ENCODE data around the gene RASSF3. TPM values are rescaled to one million over a fixed set of nuclear protein-coding genes. Genes with fewer than 3 reads are reported as not detected.
A peak's percentile ranks its signal among the peaks of the same experiment; 100 is the strongest.
"Not testable (repeated sequence)": the region's sequence is repeated elsewhere in the genome, so short reads cannot be mapped to it uniquely, and the experiment has no call there.

RASSF3 gene
- total and polyA plus RNA-seq, 5 donors from 2014 or later: 5.5 to 158 (median 10.5) TPM

DNA sequence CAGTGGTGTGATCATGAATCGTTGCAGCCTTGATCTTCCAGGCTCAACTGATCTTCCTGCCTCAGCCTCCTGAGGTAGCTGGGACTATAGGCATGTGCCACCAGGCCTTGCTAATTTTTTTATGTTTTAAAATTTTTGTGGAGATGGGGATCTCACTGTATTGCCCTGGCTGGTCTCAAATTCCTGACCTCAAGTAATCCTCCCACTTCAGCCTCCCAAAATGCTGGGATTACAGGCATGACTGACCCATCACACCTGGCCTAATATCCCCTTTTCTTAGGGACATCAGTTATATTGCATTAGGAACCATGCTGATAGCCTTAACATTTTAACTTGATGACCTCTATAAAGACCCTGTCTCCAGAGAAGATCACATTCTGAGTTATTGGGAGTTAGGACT is 42.8 kb downstream of the RASSF3 start:
- peaks cover 41% of the 10 kb centered on the region for H3K36me3 Mint-ChIP-seq
- H3K27me3 Mint-ChIP-seq: no peaks in the 10 kb centered on the region
- ATAC-seq (ENCODE audit: low read depth in 2 of 2): no peak
- H3K9me3 ChIP-seq (ENCODE audit: control insufficient read depth in 2 of 2, low read length in 2 of 2): no peaks in the 10 kb centered on the region
- H3K36me3 ChIP-seq (ENCODE audit: control insufficient read depth, insufficient read depth, low read length): peaks cover 27% of the 10 kb centered on the region
- H3K4me3 Mint-ChIP-seq: peak overlapping the region; percentile 39 to 67 (median 48)
- peak overlapping the region; percentile 20 for H3K27ac ChIP-seq (ENCODE audit: insufficient read depth, low read length, poor library complexity, severe bottlenecking)
- peaks cover 84% of the 10 kb centered on the region for H3K4me1 ChIP-seq (ENCODE audit: control insufficient read depth, insufficient read depth, low read length, poor library complexity, severe bottlenecking)
- no peaks in the 10 kb centered on the region for H3K27me3 ChIP-seq (ENCODE audit: control insufficient read depth, insufficient read depth, low read length)
- no peak for DNase-seq
- peak overlapping the region; percentile 88 to 91 (median 90) for H3K27ac Mint-ChIP-seq
- H3K9me3 Mint-ChIP-seq: no peaks in the 10 kb centered on the region
- peak overlapping the region; percentile 2 for H3K4me3 ChIP-seq (ENCODE audit: low read depth, low read length)
- peaks cover 50 to 93% (median 64%) of the 10 kb centered on the region in 4 donors for H3K4me1 Mint-ChIP-seq

DNA sequence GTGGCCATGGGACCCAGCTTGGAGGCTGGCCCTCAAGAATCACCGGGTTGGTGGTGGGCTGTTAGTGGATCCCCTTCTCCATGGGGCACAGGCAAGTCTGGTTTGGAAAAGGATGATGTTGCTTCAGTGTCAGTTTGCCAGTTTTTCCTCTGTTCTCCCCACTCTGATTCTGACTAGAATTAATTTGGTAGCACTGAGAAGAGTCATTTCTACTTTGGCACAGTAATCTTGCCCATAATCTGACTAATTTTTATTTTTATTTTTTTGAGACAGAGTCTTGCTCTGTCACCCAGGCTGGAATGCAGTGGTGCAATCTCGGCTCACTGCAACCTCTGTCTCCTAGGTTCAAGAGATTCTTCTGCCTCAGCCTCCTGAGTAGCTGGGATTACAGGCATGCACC is 43.6 kb downstream of the RASSF3 start:
- H3K36me3 ChIP-seq (ENCODE audit: control insufficient read depth, insufficient read depth, low read length): peaks cover 29% of the 10 kb centered on the region
- peaks cover 85% of the 10 kb centered on the region for H3K4me1 ChIP-seq (ENCODE audit: control insufficient read depth, insufficient read depth, low read length, poor library complexity, severe bottlenecking)
- not testable (repeated sequence) for H3K9me3 ChIP-seq (ENCODE audit: control insufficient read depth in 2 of 2, low read length in 2 of 2); H3K27me3 ChIP-seq (ENCODE audit: control insufficient read depth, insufficient read depth, low read length); H3K4me3 ChIP-seq (ENCODE audit: low read depth, low read length); ATAC-seq (ENCODE audit: low read depth in 2 of 2); H3K27ac ChIP-seq (ENCODE audit: insufficient read depth, low read length, poor library complexity, severe bottlenecking); DNase-seq; H3K9me3 Mint-ChIP-seq; H3K27me3 Mint-ChIP-seq
- H3K27ac Mint-ChIP-seq: peak overlapping the region; percentile 88 to 91 (median 90)
- H3K4me1 Mint-ChIP-seq: peaks cover 53 to 94% (median 69%) of the 10 kb centered on the region in 4 donors
- peaks cover 47% of the 10 kb centered on the region for H3K36me3 Mint-ChIP-seq
- H3K4me3 Mint-ChIP-seq: peak overlapping the region in 2 of 4 donors; percentile 38 to 57

DNA sequence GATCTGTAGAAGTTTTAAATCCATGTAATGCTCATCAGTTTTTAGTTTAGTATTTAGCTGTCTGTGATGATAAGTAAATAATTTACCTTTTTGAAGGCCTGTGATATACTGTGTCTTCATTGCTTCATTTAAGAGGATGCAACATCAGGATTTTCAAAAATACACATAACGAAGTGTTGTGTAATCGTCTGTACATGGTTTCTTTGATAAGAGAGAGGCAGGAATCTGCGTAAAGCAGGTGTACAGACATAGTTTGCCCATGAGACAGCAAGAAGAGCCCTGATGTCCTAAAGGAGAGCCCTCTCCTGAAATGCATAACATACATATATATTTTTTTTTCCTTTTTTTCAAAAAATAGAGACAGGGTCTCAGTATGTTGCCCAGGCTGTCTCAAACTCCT is 44.8 kb downstream of the RASSF3 start:
- peaks cover 23% of the 10 kb centered on the region for H3K36me3 ChIP-seq (ENCODE audit: control insufficient read depth, insufficient read depth, low read length)
- peaks cover 90% of the 10 kb centered on the region for H3K4me1 ChIP-seq (ENCODE audit: control insufficient read depth, insufficient read depth, low read length, poor library complexity, severe bottlenecking)
- H3K4me1 Mint-ChIP-seq: peaks cover 47 to 95% (median 70%) of the 10 kb centered on the region in 4 donors
- ATAC-seq (ENCODE audit: low read depth in 2 of 2): no peak
- H3K4me3 Mint-ChIP-seq: peak overlapping the region in 2 of 4 donors; percentile 7 to 50
- peaks cover 42% of the 10 kb centered on the region for H3K36me3 Mint-ChIP-seq
- no peaks in the 10 kb centered on the region for H3K27me3 ChIP-seq (ENCODE audit: control insufficient read depth, insufficient read depth, low read length)
- DNase-seq: no peak
- H3K27ac ChIP-seq (ENCODE audit: insufficient read depth, low read length, poor library complexity, severe bottlenecking): peak overlapping the region; percentile 35
- H3K4me3 ChIP-seq (ENCODE audit: low read depth, low read length): no peak overlapping the region
- no peaks in the 10 kb centered on the region for H3K9me3 Mint-ChIP-seq
- no peaks in the 10 kb centered on the region for H3K9me3 ChIP-seq (ENCODE audit: control insufficient read depth in 2 of 2, low read length in 2 of 2)
- H3K27me3 Mint-ChIP-seq: no peaks in the 10 kb centered on the region
- H3K27ac Mint-ChIP-seq: peak overlapping the region; percentile 80 to 91 (median 85)

DNA sequence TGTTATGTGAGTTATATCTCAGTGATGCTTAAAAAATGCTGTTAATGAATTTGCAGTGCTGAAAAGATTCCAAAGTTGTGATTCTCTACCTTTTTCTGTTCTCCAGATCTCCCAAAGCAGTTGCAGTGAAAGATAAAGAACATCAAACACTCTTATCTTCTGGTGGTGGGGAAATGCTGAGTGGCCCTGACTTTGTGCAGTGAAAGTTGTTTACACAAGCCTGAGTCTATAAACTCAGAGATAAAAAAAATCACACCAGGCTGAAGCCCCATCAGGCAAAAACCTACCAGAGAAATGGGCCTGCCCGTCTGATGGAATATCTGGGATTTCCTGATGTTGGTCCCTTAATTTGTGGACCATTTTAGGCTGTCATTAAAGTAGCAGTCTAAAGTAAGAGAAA is 46.1 kb downstream of the RASSF3 start:
- no peaks in the 10 kb centered on the region for H3K27me3 Mint-ChIP-seq
- H3K4me1 Mint-ChIP-seq: peaks cover 50 to 93% (median 73%) of the 10 kb centered on the region in 4 donors
- H3K4me3 Mint-ChIP-seq: peak overlapping the region; percentile 11 to 80 (median 19)
- peak overlapping the region; percentile 75 to 90 (median 85) for H3K27ac Mint-ChIP-seq
- no peak for ATAC-seq (ENCODE audit: low read depth in 2 of 2)
- DNase-seq: no peak
- H3K36me3 ChIP-seq (ENCODE audit: control insufficient read depth, insufficient read depth, low read length): peaks cover 22% of the 10 kb centered on the region
- peak overlapping the region; percentile 52 for H3K27ac ChIP-seq (ENCODE audit: insufficient read depth, low read length, poor library complexity, severe bottlenecking)
- H3K27me3 ChIP-seq (ENCODE audit: control insufficient read depth, insufficient read depth, low read length): no peaks in the 10 kb centered on the region
- H3K36me3 Mint-ChIP-seq: peaks cover 43% of the 10 kb centered on the region
- no peaks in the 10 kb centered on the region for H3K9me3 ChIP-seq (ENCODE audit: control insufficient read depth in 2 of 2, low read length in 2 of 2)
- no peak overlapping the region for H3K4me3 ChIP-seq (ENCODE audit: low read depth, low read length)
- H3K9me3 Mint-ChIP-seq: no peaks in the 10 kb centered on the region
- peaks cover 91% of the 10 kb centered on the region for H3K4me1 ChIP-seq (ENCODE audit: control insufficient read depth, insufficient read depth, low read length, poor library complexity, severe bottlenecking)

DNA sequence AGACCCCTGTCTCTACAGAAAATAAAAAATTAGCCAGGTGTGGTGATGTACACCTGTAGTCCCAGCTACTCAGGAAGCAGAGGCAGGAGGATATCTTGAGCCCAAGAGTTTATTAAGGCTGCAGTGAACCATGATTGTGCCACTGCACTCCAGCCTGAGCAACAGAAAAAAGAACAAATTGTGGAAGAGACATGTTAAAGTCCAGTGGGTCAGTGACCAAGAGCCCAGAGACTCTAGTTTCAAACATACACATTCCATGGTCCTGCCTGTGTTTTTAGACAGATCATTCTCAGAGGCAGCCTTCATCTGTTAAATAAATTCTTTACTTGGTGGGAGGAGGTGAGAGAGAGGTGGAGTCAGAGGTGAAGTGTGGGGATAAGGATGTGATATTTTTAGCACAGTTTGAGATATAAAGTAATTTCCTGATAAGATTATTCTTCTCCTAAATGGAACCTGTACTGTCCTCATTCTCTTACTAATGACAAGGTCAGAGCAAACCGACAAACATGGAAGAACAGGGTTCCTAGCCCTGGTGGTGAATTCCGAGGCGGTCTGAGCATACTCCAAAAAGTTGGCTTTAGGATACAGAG is 48.7 kb downstream of the RASSF3 start:
- Mint-ChIP-seq H3K27me3 (no peaks in the 10 kb centered on the region), H3K9me3 (no peaks in the 10 kb centered on the region), H3K4me1 (peaks cover 50 to 92% (median 67%) of the 10 kb centered on the region in 4 donors), H3K36me3 (peaks cover 43% of the 10 kb centered on the region), H3K4me3 (peak overlapping the region; percentile 31 to 78 (median 48)), H3K27ac (peak overlapping the region; percentile 85 to 93 (median 89))
- no peaks in the 10 kb centered on the region for H3K9me3 ChIP-seq (ENCODE audit: control insufficient read depth in 2 of 2, low read length in 2 of 2)
- H3K27me3 ChIP-seq (ENCODE audit: control insufficient read depth, insufficient read depth, low read length): no peaks in the 10 kb centered on the region
- peak overlapping the region; percentile 27 for H3K4me3 ChIP-seq (ENCODE audit: low read depth, low read length)
- peaks cover 22% of the 10 kb centered on the region for H3K36me3 ChIP-seq (ENCODE audit: control insufficient read depth, insufficient read depth, low read length)
- H3K27ac ChIP-seq (ENCODE audit: insufficient read depth, low read length, poor library complexity, severe bottlenecking): peak overlapping the region; percentile 58
- no peak for DNase-seq
- no peak for ATAC-seq (ENCODE audit: low read depth in 2 of 2)
- peaks cover 91% of the 10 kb centered on the region for H3K4me1 ChIP-seq (ENCODE audit: control insufficient read depth, insufficient read depth, low read length, poor library complexity, severe bottlenecking)

DNA sequence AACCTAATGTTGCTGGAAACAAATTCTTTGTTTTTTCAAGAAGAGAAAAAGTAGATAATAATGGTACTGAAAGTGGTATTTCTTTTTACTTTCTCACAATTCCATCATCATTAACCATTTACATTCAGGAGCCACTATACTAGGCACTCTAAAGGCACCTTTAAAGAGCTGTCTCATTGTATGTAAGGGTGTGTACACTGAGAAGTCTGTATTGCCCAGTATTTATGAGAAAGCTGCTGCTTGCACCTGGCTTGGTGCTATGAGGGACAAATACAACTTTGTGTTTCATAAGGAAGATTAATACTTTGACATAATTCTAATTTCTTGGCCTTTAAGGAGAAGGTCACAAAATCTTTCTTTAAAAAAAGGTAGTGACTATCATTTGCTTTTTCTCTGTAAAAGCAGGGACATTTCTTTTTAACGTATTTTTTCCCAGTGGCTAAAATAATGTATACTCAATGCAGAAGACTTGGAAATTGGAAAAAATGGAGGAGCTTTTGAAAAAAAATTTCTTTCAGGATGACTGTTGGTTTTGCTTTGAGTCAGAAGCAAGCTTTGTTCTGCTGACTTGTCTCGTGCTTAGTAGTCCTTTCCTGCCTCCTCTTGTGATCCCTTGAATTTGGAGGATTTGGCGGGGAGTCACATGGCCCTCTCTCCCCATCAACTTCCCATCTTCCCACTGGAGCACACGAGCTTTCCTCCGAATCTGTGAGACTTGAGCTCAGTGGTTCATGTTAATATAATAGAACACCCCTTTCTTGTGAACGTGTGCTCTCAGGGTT is 50.1 kb downstream of the RASSF3 start:
- peaks cover 96% of the 10 kb centered on the region for H3K4me1 ChIP-seq (ENCODE audit: control insufficient read depth, insufficient read depth, low read length, poor library complexity, severe bottlenecking)
- H3K27ac Mint-ChIP-seq: peak overlapping the region; percentile 85 to 94 (median 93)
- H3K36me3 Mint-ChIP-seq: peaks cover 37% of the 10 kb centered on the region

DNA sequence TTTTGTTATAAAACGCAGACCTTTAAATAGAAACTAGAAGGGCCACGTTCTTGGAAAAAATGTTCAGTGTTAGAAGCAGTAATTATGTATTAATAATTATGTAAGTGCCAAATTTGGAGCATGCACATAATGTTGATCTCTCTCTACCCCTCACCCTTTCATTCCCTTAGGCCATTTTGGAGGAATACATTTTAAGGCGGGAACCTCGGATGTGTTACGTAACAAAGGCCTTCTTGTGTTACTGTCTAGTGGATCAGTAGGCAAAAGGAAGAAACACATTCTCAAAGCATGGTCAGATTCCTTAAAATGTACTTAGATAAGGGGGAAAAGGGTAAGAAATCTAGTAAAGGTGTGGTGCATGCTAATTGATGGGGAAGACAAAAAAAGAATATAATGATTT is 52.7 kb downstream of the RASSF3 start:
- no peaks in the 10 kb centered on the region for H3K27me3 ChIP-seq (ENCODE audit: control insufficient read depth, insufficient read depth, low read length)
- Mint-ChIP-seq H3K9me3 (no peaks in the 10 kb centered on the region), H3K4me3 (peak overlapping the region in 1 of 4 donors; percentile 69), H3K27ac (peak overlapping the region; percentile 39 to 93 (median 85)), H3K4me1 (peaks cover 42 to 97% (median 76%) of the 10 kb centered on the region in 4 donors), H3K36me3 (peaks cover 21% of the 10 kb centered on the region), H3K27me3 (no peaks in the 10 kb centered on the region)
- ATAC-seq (ENCODE audit: low read depth in 2 of 2) (no peak), DNase-seq (no peak)
- peaks cover 97% of the 10 kb centered on the region for H3K4me1 ChIP-seq (ENCODE audit: control insufficient read depth, insufficient read depth, low read length, poor library complexity, severe bottlenecking)
- peaks cover 6% of the 10 kb centered on the region for H3K36me3 ChIP-seq (ENCODE audit: control insufficient read depth, insufficient read depth, low read length)
- H3K27ac ChIP-seq (ENCODE audit: insufficient read depth, low read length, poor library complexity, severe bottlenecking): no peak overlapping the region
- H3K4me3 ChIP-seq (ENCODE audit: low read depth, low read length): peak overlapping the region; percentile 2
- no peaks in the 10 kb centered on the region for H3K9me3 ChIP-seq (ENCODE audit: control insufficient read depth in 2 of 2, low read length in 2 of 2)

More for the DNA sequence above, 50.1 kb downstream of the RASSF3 start:
- peaks cover 22% of the 10 kb centered on the region for H3K36me3 ChIP-seq (ENCODE audit: control insufficient read depth, insufficient read depth, low read length)
- Mint-ChIP-seq H3K4me1 (peaks cover 45 to 96% (median 71%) of the 10 kb centered on the region in 4 donors), H3K27me3 (no peaks in the 10 kb centered on the region), H3K4me3 (peak overlapping the region; percentile 26 to 78 (median 57)), H3K9me3 (no peaks in the 10 kb centered on the region)
- no peaks in the 10 kb centered on the region for H3K27me3 ChIP-seq (ENCODE audit: control insufficient read depth, insufficient read depth, low read length)
- ATAC-seq (ENCODE audit: low read depth in 2 of 2) (no peak), DNase-seq (peak in 1 of 3 donors; percentile 57)
- H3K27ac ChIP-seq (ENCODE audit: insufficient read depth, low read length, poor library complexity, severe bottlenecking): peak overlapping the region; percentile 43
- H3K4me3 ChIP-seq (ENCODE audit: low read depth, low read length): peak overlapping the region; percentile 65
- no peaks in the 10 kb centered on the region for H3K9me3 ChIP-seq (ENCODE audit: control insufficient read depth in 2 of 2, low read length in 2 of 2)
